ENCODE measurements around the gene ACOT13.
"Not testable (repeated sequence)": the region's sequence is repeated elsewhere in the genome, so short reads cannot be mapped to it uniquely, and the experiment has no call there.

The ACOT13 gene

GRCh38 chr6:24663189-24663588, 3.7 kb upstream of the ACOT13 start:
- no peak for DNase-seq

- no peak for DNase-seq
Measured at GRCh38 chr6:24664046-24664987, 2.6 kb upstream of the ACOT13 start.

DNA sequence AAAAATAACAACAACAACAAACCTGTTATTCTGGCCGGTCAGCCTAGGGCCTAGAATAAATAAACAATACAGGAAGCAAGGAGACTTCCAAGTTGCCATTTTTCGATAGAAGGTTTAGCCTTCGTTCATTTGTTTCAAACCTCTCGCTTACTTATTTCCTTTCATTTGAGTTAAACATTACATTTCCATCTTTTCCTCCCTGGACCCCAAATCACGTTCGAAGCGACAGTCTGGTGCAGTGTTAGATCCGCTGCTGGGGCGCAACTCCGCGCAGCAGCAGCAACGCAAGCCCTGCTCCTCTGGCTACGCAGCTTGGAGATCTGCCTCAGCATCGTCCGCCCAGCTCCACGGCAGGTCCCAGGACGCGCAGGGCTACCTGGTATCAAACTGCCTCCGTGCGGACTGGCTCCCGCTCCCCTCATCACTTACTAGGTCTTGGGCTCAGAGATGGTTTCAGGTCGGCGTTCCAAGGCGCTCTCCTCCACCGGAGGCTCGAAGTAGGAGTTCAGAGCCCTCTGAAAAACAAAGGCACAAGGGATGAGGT, 708 bp upstream of the ACOT13 start:
- peak; percentile 54 for DNase-seq

GRCh38 chr6:24667378-24667803, 514 bp downstream of the ACOT13 start:
- no peak for DNase-seq

- not testable (repeated sequence) for DNase-seq
Measured at GRCh38 chr6:24668066-24668996, 1.5 kb downstream of the ACOT13 start.

GRCh38 chr6:24668997-24669361, 2.1 kb downstream of the ACOT13 start:
- no peak for DNase-seq

DNA sequence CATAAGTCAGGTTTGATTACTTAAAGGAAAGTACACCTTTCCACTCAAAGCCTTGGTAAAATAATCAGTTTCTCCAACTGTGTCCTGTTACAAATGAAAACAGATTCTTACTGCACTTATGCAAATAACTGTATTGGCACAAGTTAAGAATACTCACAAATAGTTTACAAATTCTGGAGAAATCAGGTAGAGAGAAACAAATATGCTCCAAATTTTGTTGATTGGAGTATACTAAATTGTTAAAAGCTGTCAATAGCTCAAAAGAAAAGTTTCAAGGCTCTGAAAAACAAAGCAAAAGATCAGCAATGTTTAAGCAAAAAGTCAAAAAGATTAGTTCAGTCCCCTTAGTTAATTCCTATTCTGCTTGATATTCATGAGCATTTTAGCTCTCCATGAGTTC, 3.6 kb downstream of the ACOT13 start:
- DNase-seq: not testable (repeated sequence)

DNA sequence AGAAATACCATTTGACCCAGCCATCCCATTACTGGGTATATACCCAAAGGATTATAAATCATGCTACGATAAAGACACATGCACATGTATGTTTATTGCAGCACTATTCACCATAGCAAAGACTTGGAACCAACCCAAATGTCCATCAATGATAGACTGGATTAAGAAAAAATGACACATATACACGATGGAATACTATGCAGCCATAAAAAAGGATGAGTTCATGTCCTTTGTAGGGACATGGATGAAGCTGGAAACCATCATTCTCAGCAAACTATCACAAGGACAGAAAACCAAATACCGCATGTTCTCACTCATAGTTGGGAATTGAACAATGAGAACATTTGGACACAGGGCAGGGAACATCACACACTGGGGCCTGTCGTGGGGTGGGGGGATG, 4.2 kb downstream of the ACOT13 start:
- DNase-seq: not testable (repeated sequence)

DNA sequence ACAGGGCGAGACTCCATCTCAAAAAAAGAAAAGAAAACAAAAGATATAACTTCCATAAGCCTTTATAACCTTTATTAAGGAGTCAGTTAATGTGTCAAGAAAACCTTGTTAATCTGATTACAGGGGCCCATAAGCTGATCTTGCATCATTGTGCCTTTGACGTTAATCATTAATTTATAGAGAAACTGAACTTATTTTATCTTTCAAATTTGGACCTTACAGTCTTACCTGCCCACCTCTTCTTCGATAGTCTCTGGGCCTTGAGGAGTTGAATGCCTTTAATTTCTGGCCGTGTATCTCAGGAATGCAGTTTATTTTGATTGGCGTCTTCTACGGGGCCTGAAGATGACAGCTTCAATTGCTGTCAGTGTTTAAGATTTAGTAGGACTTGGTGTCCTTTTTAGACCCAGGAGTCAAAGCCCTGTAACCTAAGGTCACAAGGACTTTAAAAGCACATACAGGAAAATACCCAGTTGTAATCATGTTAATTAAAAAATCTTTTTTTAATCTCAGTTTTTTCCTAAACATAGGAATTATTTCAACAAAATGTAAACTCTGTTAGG, 5.8 kb downstream of the ACOT13 start:
- DNase-seq: no peak

DNA sequence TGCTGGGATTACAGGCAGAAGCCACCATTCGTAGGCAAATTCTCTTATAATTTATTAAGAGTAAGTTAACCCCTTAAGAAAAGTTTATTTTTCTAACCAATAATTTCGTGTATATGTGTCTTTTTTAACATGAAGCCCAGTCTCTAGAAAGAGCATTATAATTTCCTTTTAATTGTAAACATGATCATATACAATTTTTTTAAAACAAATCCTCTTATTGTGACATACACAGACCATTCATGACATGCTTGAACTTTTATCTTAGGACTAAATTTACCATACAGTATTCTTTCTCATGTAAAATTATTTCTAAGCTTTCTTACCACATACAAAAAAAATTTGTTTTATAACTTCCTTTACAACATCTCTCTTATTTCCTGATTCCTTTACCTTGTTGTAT, 6.7 kb downstream of the ACOT13 start:
- DNase-seq: no peak

DNA sequence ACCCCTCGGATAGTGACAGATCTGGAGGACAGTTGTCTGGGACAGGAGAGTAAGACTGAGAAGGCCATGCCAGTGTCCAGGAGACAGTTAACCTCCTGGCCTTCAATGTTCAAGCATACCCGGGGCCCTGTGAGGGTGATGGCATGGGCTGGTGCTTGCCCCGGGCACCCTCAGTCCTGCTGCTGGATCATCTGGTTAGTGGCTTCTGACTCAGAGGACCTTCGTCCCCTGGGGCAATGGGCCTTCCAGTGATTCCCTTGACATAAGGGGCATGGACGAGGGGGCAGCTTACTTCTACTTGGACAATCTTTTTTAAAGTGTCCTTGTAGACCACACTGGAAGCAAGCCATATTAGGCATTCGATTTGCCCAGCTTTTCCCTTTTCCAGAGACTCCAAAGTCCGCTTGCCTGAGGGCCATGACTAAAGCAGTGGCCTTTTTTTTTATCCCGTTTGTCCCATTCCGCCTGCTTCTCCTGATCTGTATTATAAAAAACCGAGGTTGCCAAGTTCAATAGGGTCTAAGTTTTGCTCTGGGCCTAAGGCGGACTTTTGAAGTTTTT, 12.0 kb downstream of the ACOT13 start:
- DNase-seq: not testable (repeated sequence)

DNA sequence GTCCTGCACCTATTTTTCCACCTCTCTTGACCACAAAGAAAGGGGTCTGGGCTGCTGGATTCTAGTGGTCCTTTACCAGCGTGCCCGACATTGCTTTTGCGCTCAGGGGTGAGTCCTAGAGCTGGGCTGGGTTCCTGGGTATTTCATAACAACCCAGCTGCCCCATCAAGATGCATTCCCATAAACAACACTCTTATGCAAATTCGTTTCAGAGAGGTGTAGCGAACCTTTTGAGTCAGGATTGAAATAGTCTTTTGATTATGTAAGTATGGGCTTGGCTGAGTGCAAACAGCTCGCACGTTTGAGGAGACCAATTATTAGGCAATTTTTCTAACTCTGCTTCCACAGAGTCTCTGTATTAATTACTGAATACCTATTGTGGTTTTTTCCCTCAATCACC, 13.7 kb downstream of the ACOT13 start:
- DNase-seq: no peak

- DNase-seq: no peak
Measured at GRCh38 chr6:24683297-24684296, 16.7 kb downstream of the ACOT13 start.

- DNase-seq: no peak
Measured at GRCh38 chr6:24686408-24686807, 19.5 kb downstream of the ACOT13 start.

GRCh38 chr6:24686946-24687345, 20.1 kb downstream of the ACOT13 start:
- DNase-seq: no peak

DNA sequence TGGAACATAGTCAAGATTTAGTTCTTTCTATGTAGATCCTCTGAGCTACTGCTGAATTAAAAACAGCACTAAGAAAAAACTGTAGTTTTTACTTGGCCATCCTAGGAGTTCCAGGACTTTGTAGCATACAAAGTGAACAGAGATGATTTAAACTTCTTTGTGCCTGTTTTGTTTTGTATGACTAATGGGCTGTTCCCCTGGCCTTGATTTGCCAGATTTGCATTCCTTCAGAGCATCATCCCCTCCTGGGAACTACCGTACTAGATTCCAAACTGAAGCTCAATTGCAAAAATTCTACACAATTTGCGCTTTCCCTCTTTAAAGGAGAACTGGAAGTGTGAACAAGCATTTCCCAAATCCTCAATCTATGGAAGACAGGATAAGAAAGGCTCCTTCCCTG, 23.1 kb downstream of the ACOT13 start:
- no peak for DNase-seq

- DNase-seq: no peak
Measured at GRCh38 chr6:24690593-24690992, 23.7 kb downstream of the ACOT13 start.

GRCh38 chr6:24691550-24691949, 24.7 kb downstream of the ACOT13 start:
- no peak for DNase-seq

- no peak for DNase-seq
Measured at GRCh38 chr6:24692003-24692402, 25.1 kb downstream of the ACOT13 start.

GRCh38 chr6:24692415-24692814, 25.5 kb downstream of the ACOT13 start:
- no peak for DNase-seq

- DNase-seq: no peak
Measured at GRCh38 chr6:24692848-24693592, 26.1 kb downstream of the ACOT13 start.
